Kasumi-1 (cell line): ENCODE measurements around the gene TESMIN.

ENCODE experiments used
- DNase-seq, 2 experiments: peaks; one replicate each; lab custom pipeline; 2025; lab: John Stamatoyannopoulos, UW

The TESMIN gene

GRCh38 chr11:68683121-68683520 is 68.2 kb downstream of the TESMIN start:
- no peak for DNase-seq

GRCh38 chr11:68682531-68682961 is 68.8 kb downstream of the TESMIN start:
- DNase-seq: peak; percentile 86 to 93

- no peak for DNase-seq
Observed at GRCh38 chr11:68680541-68681231, 70.6 kb downstream of the TESMIN start.

GRCh38 chr11:68678031-68678441 is 73.3 kb downstream of the TESMIN start:
- no peak for DNase-seq

- DNase-seq: no peak
Observed at GRCh38 chr11:68677432-68677831, 73.9 kb downstream of the TESMIN start.

GRCh38 chr11:68674461-68674860 is 76.9 kb downstream of the TESMIN start:
- no peak for DNase-seq

GRCh38 chr11:68673991-68674390 is 77.3 kb downstream of the TESMIN start:
- no peak for DNase-seq

- no peak for DNase-seq
Observed at GRCh38 chr11:68673306-68673945, 77.9 kb downstream of the TESMIN start.

- DNase-seq: no peak
Observed at GRCh38 chr11:68670208-68670992, 80.9 kb downstream of the TESMIN start.

GRCh38 chr11:68669301-68670090 is 81.8 kb downstream of the TESMIN start:
- no peak for DNase-seq

GRCh38 chr11:68667511-68668500 is 83.5 kb downstream of the TESMIN start:
- no peak for DNase-seq

- DNase-seq: no peak
Observed at GRCh38 chr11:68666849-68667248, 84.5 kb downstream of the TESMIN start.

- no peak for DNase-seq
Observed at GRCh38 chr11:68665436-68665835, 85.9 kb downstream of the TESMIN start.

- DNase-seq: no peak
Observed at GRCh38 chr11:68664906-68665305, 86.4 kb downstream of the TESMIN start.

GRCh38 chr11:68664141-68664540 is 87.2 kb downstream of the TESMIN start:
- no peak for DNase-seq

- DNase-seq: no peak
Observed at GRCh38 chr11:68663482-68664010, 87.8 kb downstream of the TESMIN start.

GRCh38 chr11:68661697-68662603 is 89.4 kb downstream of the TESMIN start:
- DNase-seq: no peak

GRCh38 chr11:68661014-68661413 is 90.3 kb downstream of the TESMIN start:
- DNase-seq: no peak

GRCh38 chr11:68660066-68660810 is 91.1 kb downstream of the TESMIN start:
- DNase-seq: no peak
